Skeletal muscle tissue (tissue), 4 donors: ENCODE measurements around the gene TENT5A. TPM values are rescaled to one million over a fixed set of nuclear protein-coding genes. Genes with fewer than 3 reads are reported as not detected.

Experiments
- H3K27ac ChIP-seq: one replicate; pipeline ENCODE4 v1.7.0; 2013; ENCODE audit warnings: mild to moderate bottlenecking, low read depth, low read length, inconsistent platforms
- H3K27me3 ChIP-seq, 3 donors: one replicate each; pipeline ENCODE4 v1.7.0; 2013; ENCODE audit warnings: low read length in 3 of 3; ENCODE audit not compliant: control insufficient read depth in 3 of 3, insufficient read depth in 3 of 3
- H3K36me3 ChIP-seq, 3 donors: one replicate each; pipeline ENCODE4 v1.7.0; 2013; ENCODE audit warnings: low read length in 3 of 3; ENCODE audit not compliant: control insufficient read depth in 3 of 3, insufficient read depth in 3 of 3
- H3K4me1 ChIP-seq, 3 donors: one replicate each; pipeline ENCODE4 v1.7.0; 2013; ENCODE audit warnings: low read length in 3 of 3, mild to moderate bottlenecking in 3 of 3; ENCODE audit not compliant: control insufficient read depth in 3 of 3, insufficient read depth in 3 of 3
- H3K4me3 ChIP-seq, 3 donors: one replicate each; pipeline ENCODE4 v1.7.0; 2013; ENCODE audit warnings: low read length in 3 of 3
- H3K9ac ChIP-seq, 3 donors: one replicate each; pipeline ENCODE4 v1.7.0; 2013; ENCODE audit warnings: low read length in 3 of 3, mild to moderate bottlenecking in 3 of 3, moderate library complexity in 2 of 3, low read depth in 1 of 3
- H3K9me3 ChIP-seq, 3 donors: one replicate each; pipeline ENCODE4 v1.7.0; 2013; ENCODE audit warnings: low read length in 3 of 3; ENCODE audit not compliant: control insufficient read depth in 3 of 3
- total RNA-seq: library from RNA; depleted of rRNA; stranded (reverse); fragments of >200 nt; gene quantifications from one replicate; pipeline ENCODE4 v1.2.3, GENCODE V29; 2014
- donor health status: Osteomylitis.

The TENT5A gene
- total RNA-seq, 1 donor from 2014 or later = 28.2 TPM

GRCh38 chr6:81773887-81774286 is 21.4 kb upstream of the TENT5A start:
- H3K9ac ChIP-seq = no peak overlapping the region
- H3K4me3 ChIP-seq = no peak overlapping the region
- peaks cover 0 to 7% (median 6%) of the 10 kb centered on the region in 3 donors for H3K4me1 ChIP-seq
- no peaks in the 10 kb centered on the region for H3K36me3 ChIP-seq
- H3K9me3 ChIP-seq = no peaks in the 10 kb centered on the region
- H3K27ac ChIP-seq = no peak overlapping the region
- no peaks in the 10 kb centered on the region for H3K27me3 ChIP-seq

GRCh38 chr6:81772741-81773140 is 20.3 kb upstream of the TENT5A start:
- Histone ChIP-seq H3K9me3 (no peaks in the 10 kb centered on the region), H3K9ac (no peak overlapping the region), H3K27ac (no peak overlapping the region), H3K4me1 (peaks cover 0 to 7% (median 6%) of the 10 kb centered on the region in 3 donors), H3K4me3 (no peak overlapping the region), H3K27me3 (no peaks in the 10 kb centered on the region), H3K36me3 (no peaks in the 10 kb centered on the region)

- H3K9me3 ChIP-seq = no peaks in the 10 kb centered on the region
- no peaks in the 10 kb centered on the region for H3K36me3 ChIP-seq
- H3K4me1 ChIP-seq = peaks cover 3 to 7% (median 6%) of the 10 kb centered on the region in 3 donors
- no peak overlapping the region for H3K4me3 ChIP-seq
- no peaks in the 10 kb centered on the region for H3K27me3 ChIP-seq
- H3K27ac ChIP-seq = no peak overlapping the region
- H3K9ac ChIP-seq = no peak overlapping the region
These were observed 18.6 kb upstream of the TENT5A start for GRCh38 chr6:81771097-81771496.

DNA sequence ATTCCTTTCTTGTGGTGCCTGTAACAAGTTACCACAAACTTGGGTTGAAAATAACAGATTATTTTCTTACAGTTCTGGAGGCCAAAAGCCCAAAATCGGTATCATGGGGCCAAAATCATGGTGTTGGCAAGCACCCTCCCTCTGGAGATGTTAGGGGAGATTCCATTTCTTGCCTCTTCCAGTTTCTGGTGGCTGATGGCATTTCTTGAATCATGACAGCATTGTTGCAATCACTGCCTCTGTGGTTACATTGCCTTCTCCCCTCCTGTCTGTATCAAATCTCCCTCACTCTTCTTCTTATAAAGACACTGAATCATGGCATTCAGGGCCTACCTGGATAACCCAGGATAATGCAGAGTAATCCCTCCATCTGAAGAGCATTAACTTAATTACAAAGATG is 17.9 kb upstream of the TENT5A start:
- no peak overlapping the region for H3K27ac ChIP-seq
- H3K4me1 ChIP-seq = peaks cover 3 to 7% (median 6%) of the 10 kb centered on the region in 3 donors
- H3K9me3 ChIP-seq = no peaks in the 10 kb centered on the region
- H3K36me3 ChIP-seq = no peaks in the 10 kb centered on the region
- H3K27me3 ChIP-seq = no peaks in the 10 kb centered on the region
- no peak overlapping the region for H3K9ac ChIP-seq
- H3K4me3 ChIP-seq = no peak overlapping the region

DNA sequence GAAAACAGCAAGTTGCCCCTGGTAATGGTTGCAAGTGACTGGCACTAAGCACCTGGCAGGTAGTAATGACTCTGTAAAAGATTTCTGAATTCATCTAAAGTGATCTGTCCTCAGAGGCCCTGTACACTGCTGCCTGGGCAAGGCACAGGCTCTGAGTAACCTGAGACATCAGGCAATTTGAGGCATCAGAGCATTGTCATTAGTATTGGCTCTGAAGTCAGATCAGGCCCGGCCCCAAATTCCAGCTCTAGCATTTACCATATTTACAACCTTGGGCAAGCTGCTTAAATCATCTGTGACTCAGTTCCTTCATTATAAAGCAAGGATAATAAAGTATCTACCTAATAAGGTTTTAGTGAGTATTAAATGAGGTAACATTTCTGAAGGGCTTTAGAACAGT is 17.3 kb upstream of the TENT5A start:
- Histone ChIP-seq H3K4me3 (no peak overlapping the region), H3K27ac (no peak overlapping the region), H3K36me3 (no peaks in the 10 kb centered on the region), H3K27me3 (no peaks in the 10 kb centered on the region), H3K9me3 (no peaks in the 10 kb centered on the region), H3K4me1 (peaks cover 3 to 7% (median 6%) of the 10 kb centered on the region in 3 donors), H3K9ac (peak overlapping the region in 1 of 3 donors; percentile 22)

- Histone ChIP-seq H3K9me3 (no peaks in the 10 kb centered on the region), H3K4me1 (peaks cover 3 to 7% (median 6%) of the 10 kb centered on the region in 3 donors), H3K27ac (no peak overlapping the region), H3K4me3 (no peak overlapping the region), H3K27me3 (no peaks in the 10 kb centered on the region), H3K9ac (no peak overlapping the region), H3K36me3 (no peaks in the 10 kb centered on the region)
These were observed 15.9 kb upstream of the TENT5A start for GRCh38 chr6:81768150-81768942.

- no peaks in the 10 kb centered on the region for H3K9me3 ChIP-seq
- no peak overlapping the region for H3K27ac ChIP-seq
- H3K9ac ChIP-seq = no peak overlapping the region
- H3K4me1 ChIP-seq = peaks cover 3 to 7% (median 6%) of the 10 kb centered on the region in 3 donors
- H3K36me3 ChIP-seq = no peaks in the 10 kb centered on the region
- no peak overlapping the region for H3K4me3 ChIP-seq
- no peaks in the 10 kb centered on the region for H3K27me3 ChIP-seq
These were observed 14.8 kb upstream of the TENT5A start for GRCh38 chr6:81767163-81767891.

- no peak overlapping the region for H3K9ac ChIP-seq
- H3K4me1 ChIP-seq = peaks cover 3 to 7% (median 6%) of the 10 kb centered on the region in 3 donors
- H3K27ac ChIP-seq = peak overlapping the region; percentile 2
- H3K9me3 ChIP-seq = no peaks in the 10 kb centered on the region
- H3K36me3 ChIP-seq = no peaks in the 10 kb centered on the region
- H3K27me3 ChIP-seq = no peaks in the 10 kb centered on the region
- H3K4me3 ChIP-seq = no peak overlapping the region
These were observed 14.1 kb upstream of the TENT5A start for GRCh38 chr6:81766482-81767069.

- Histone ChIP-seq H3K4me1 (peaks cover 1 to 3% (median 2%) of the 10 kb centered on the region in 3 donors), H3K9me3 (no peaks in the 10 kb centered on the region), H3K27ac (no peak overlapping the region), H3K27me3 (no peaks in the 10 kb centered on the region), H3K4me3 (no peak overlapping the region), H3K36me3 (no peaks in the 10 kb centered on the region), H3K9ac (no peak overlapping the region)
These were observed 12.1 kb upstream of the TENT5A start for GRCh38 chr6:81764531-81764930.

- Histone ChIP-seq H3K27me3 (no peaks in the 10 kb centered on the region), H3K9me3 (no peaks in the 10 kb centered on the region), H3K27ac (no peak overlapping the region), H3K4me1 (peaks cover 0 to 3% (median 0%) of the 10 kb centered on the region in 3 donors), H3K36me3 (no peaks in the 10 kb centered on the region), H3K9ac (no peak overlapping the region), H3K4me3 (no peak overlapping the region)
These were observed 11.5 kb upstream of the TENT5A start for GRCh38 chr6:81763968-81764367.
